Stimulated activated CD4-positive, alpha-beta T cell treated with anti-CD3 and anti-CD28 coated beads, Interleukin-1b, Interleukin-23, amount 100 ng/mL, for 24 hours (primary cell): ENCODE measurements around the gene AR.

ENCODE experiments used
- DNase-seq, 4 experiments: peaks; one replicate each; pipeline ENCODE4 v3.0.0-alpha.2; 2020; ENCODE audit warnings: low read depth in 4 of 4, low spot score in 1 of 4

Gene AR

GRCh38 chrX:67563469-67564448 lies 19.9 kb downstream of the AR start:
- no peak for DNase-seq

- no peak for DNase-seq
These were observed 20.7 kb downstream of the AR start for GRCh38 chrX:67564475-67564874.

- DNase-seq = no peak
These were observed 24.9 kb downstream of the AR start for GRCh38 chrX:67568769-67569168.

GRCh38 chrX:67570839-67571238 lies 27.0 kb downstream of the AR start:
- no peak for DNase-seq

DNA sequence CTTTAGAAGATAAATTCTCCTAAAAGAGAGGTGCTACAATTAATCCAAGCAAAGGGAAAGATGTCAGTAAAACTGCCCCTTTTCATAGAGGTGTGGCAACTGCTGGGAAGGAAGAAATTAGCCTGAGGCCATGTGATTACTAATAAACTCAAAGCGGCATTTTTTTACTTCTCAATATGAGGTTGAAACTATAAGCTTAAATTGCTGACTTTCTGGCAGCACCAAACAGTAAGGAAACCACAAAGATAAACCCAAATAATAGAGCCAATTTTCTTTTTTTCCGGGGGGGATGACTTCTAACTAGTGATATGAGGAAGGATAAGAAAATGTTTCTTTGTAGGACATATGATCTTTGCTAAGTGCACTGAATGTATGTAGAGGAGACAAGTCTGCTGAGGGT lies 30.9 kb downstream of the AR start:
- DNase-seq = no peak

DNA sequence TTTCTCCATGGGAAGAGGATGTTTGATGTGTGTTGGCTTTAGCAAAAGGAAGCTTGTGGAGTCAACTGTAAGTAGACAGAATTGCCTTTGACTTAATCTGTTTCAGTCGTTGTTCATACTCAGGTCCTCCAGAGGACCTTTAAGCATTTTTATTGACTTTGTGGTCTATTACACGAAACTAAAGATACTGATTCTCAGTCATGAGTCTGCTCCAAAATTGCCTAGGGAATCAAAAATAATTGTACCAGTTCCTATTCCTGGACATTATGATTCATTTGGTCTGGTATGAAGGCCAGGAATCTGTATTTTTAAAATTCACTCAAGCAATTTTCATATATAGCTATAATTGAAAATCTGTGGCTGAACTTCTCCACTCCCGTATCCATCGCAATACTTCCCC lies 38.6 kb downstream of the AR start:
- DNase-seq = no peak

DNA sequence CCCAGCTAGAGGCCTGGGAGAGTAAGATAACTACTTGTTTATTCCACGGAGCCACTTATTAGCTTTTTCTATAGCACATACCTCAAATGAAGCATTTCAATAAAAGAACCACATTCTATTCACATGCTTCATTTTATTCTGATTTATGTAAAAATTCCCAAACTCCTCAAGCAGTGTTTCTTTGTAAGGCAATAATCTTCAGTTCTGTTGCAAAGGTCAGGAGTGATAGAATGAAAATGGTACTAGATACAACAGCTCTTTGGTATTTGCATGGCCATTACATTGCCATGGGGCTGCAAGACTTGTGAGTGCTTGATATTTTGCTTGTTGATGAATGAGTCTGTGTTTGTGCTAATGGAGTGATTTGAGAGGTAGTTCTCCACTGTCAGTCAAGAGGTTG lies 39.4 kb downstream of the AR start:
- no peak for DNase-seq

- no peak for DNase-seq
These were observed 41.6 kb downstream of the AR start for GRCh38 chrX:67585401-67585800.

DNA sequence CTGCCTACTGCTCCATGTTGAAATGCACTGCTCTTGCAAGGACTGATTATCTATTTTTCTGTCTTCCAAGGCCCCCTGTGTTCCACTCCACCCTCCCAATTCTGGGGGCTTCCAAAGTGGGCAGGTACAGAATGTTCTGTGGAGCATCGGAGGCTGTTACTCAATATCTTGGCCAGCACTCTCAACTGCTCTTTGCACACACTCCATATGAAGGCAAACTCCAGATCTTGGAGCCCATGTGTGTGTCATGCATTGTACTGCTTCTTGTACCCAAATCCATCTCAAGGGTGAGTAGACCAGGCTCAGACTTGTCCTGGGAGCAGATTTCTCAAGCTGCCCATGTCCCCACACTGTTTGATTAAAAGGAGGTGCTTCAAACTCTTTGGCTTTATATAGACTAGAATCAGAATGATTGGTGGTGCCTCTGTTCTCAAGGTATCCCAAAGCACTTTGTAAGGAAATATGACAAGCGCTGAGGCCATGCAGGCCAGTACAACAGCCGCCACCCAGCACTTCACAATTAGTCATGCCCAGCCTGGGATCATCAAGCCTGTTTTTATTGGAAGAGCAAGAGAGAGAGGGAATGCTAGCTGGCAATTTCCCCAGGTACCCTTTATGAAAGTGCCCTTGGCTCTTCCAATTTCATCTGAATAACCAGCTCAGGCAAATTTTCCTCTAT lies 44.3 kb downstream of the AR start:
- DNase-seq = no peak

GRCh38 chrX:67596839-67597790 lies 53.3 kb downstream of the AR start:
- DNase-seq = no peak

DNA sequence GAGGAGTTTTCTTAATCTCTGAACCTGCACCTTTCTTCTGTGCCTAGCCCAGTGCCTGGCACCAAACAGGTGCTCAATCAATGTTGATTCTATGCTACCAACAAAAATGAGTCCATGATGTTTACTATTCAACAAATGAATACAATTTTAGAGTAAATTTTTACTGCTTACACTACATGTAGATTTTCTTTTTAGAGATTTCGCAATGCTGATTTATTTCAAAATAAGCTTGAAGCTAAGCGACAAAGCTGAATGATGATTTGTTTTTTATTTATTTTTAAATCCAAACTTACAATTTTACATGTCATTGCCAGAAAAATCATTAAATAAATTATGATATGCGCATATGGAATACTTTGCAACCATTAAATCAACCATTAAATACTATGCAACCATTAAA lies 55.7 kb downstream of the AR start:
- no peak for DNase-seq

GRCh38 chrX:67601771-67602170 lies 58.0 kb downstream of the AR start:
- DNase-seq = no peak

DNA sequence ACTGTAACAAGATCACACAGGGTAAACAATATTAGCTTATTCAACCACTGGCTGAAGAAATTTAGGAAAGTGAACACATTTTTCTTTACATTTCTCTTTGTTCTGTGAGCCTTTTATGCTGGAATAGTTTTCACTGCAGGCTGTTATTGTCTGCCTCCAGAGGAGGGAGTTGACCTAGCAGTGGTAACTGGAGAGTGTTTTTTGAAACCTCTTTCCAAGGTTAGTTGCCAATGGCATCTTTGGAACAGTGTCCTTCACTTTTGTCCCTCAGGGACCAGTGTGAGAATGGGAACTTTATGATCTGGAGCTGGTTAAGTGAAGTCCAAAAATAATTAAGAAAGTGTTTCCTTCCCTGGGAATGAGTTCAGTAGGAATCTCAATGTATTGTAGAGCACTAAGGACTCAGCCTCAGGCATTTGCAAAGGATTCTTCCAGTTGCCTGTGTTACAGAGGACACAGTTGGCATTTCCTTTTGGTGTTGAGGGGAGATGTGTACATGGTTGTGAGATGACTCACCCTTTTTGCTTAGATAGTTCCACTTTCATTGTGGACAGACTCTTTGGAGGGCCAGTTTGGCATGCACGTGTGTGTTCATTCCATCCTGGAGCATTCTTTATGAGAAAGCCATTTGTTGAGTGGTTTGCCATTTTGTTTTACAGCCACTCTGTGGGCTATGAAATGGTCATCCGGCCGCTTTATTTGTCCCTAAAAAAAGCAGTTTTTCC lies 61.3 kb downstream of the AR start:
- no peak for DNase-seq

GRCh38 chrX:67607466-67607865 lies 63.6 kb downstream of the AR start:
- DNase-seq = no peak

DNA sequence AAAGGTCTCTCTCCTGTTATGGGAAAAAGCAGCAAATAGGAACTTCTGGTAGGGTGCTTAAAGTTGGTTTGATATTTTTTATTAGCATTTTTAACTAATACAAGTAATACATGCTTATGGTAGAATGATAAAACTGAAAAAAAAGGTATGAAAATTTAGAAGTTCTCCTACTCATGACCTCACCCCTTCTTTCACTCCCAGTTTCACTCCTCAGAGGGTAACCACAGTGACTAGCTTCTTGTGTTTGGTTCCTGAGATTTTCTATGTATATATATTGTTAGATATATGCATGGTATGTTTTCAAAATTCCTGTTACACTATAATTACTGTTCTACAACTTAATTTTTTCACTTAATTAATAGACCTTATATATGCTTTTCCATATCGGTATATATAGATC lies 66.5 kb downstream of the AR start:
- no peak for DNase-seq

DNA sequence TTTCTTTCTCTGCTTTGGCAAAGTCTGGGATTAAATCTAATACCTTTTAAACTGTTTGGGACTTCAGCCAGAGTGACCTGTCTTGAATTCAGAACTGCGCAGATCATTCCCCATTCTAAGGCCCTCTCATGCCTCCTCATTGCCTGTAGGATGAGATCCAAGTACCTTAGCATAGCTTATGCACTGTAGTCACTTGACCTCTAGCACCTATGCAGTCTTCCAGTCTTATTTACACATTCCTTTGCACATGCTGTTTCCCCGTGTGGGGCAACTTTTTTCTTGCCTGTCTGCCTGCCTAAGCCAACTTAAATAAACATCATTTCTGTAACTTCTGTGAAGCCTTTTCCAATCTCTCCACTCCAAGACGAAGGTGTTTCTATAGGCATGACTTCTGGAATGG lies 68.4 kb downstream of the AR start:
- no peak for DNase-seq

- no peak for DNase-seq
These were observed 69.5 kb downstream of the AR start for GRCh38 chrX:67613366-67613765.

GRCh38 chrX:67613996-67614395 lies 70.2 kb downstream of the AR start:
- no peak for DNase-seq

GRCh38 chrX:67614423-67614822 lies 70.6 kb downstream of the AR start:
- no peak for DNase-seq

DNA sequence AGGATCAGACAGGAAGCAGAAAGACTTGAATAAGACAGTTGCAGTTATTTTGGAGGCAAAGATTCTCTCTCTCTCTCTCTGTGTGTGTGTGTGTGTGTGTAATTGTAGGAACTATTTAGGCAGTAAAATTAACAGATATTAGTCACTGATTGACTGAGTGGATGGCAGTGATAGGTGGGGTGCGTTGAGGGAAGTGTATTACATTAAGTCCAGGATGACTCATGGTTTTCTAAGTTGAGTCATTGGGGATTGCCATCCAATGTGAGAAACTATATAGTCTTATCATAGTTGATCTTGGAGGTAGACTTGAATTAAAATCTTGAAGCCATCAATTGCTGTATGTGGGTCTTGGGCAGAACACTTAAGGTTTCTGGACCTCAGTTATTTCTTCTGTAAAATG lies 75.4 kb downstream of the AR start:
- DNase-seq = no peak
